ENCODE results near the gene POR. TPM values are rescaled to one million over a fixed set of nuclear protein-coding genes. Genes with fewer than 3 reads are reported as not detected.

Gene POR
- total RNA-seq, 2 experiments from 2014 or later: 22.8 to 25.2 TPM

DNA sequence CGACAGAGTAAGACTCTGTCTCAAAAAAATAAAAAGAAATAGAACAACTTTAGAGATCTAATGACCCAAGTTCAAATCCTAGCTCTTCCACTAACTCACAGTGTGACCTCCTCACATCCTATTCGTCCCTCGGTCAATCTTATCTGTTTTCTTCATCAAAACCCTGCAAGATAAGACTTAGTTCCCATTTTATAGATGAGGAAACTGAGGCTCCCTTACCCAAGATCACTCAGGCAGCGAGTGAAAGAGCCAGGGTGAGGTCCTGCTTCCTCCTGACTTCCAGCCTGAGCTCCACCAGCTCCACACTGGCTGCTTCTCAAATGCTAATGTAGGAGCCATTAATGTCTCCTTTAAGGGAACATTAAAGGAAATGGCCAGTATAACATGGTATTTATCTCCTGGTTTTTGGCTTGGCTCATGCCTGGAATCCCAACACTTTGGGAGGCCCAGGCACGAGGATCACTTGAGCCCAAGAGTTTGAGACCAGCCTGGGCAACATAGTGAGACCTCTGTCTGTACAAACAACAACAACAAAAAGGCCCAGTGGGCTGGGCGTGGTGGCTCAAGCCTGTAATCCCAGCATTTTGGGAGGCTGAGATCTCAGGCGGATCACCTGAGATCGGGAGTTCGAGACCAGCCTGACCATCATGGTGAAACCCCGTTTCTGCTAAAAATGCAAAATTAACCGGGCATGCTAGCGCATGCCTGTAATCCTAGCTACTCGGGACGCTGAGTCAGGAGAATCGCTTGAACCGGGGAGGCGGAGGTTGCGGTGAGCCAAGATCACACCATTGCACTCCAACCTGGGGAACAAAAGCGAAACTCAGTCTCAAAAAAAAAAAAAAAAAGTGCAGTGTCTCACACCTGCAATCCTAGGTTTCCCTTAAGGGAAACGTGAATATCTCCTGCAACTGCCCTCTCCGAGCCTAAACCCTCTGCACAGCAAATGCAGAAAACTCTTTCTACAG lies 39.6 kb upstream of the POR start:
- ChIA-PET CTCF (interaction anchor here (1.5 kb wide), 1 partner anchor 9 kb away, joined by 6 read pairs; no protein-coding TSS in a partner anchor), POLR2A (interaction anchor here (2.4 kb wide), 1 partner anchor 10 kb away, joined by 7 read pairs; no protein-coding TSS in a partner anchor)
- Mint-ChIP-seq H3K27ac (no peak overlapping the region), H3K9me3 (no peaks in the 10 kb centered on the region), H3K4me3 (no peak overlapping the region), H3K36me3 (ENCODE audit: low read depth) (peaks cover 8% of the 10 kb centered on the region), H3K4me1 (ENCODE audit: low read depth) (peaks cover 24% of the 10 kb centered on the region), H3K27me3 (no peaks in the 10 kb centered on the region)
- ATAC-seq (no peak), DNase-seq (no peak)
- TF ChIP-seq, protein P1, sequence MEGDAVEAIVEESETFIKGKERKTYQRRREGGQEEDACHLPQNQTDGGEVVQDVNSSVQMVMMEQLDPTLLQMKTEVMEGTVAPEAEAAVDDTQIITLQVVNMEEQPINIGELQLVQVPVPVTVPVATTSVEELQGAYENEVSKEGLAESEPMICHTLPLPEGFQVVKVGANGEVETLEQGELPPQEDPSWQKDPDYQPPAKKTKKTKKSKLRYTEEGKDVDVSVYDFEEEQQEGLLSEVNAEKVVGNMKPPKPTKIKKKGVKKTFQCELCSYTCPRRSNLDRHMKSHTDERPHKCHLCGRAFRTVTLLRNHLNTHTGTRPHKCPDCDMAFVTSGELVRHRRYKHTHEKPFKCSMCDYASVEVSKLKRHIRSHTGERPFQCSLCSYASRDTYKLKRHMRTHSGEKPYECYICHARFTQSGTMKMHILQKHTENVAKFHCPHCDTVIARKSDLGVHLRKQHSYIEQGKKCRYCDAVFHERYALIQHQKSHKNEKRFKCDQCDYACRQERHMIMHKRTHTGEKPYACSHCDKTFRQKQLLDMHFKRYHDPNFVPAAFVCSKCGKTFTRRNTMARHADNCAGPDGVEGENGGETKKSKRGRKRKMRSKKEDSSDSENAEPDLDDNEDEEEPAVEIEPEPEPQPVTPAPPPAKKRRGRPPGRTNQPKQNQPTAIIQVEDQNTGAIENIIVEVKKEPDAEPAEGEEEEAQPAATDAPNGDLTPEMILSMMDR (IDR thresholded peaks at IDR 0.05): no peak
- intact Hi-C loops (cut with micrococcal nuclease): no loop called here

DNA sequence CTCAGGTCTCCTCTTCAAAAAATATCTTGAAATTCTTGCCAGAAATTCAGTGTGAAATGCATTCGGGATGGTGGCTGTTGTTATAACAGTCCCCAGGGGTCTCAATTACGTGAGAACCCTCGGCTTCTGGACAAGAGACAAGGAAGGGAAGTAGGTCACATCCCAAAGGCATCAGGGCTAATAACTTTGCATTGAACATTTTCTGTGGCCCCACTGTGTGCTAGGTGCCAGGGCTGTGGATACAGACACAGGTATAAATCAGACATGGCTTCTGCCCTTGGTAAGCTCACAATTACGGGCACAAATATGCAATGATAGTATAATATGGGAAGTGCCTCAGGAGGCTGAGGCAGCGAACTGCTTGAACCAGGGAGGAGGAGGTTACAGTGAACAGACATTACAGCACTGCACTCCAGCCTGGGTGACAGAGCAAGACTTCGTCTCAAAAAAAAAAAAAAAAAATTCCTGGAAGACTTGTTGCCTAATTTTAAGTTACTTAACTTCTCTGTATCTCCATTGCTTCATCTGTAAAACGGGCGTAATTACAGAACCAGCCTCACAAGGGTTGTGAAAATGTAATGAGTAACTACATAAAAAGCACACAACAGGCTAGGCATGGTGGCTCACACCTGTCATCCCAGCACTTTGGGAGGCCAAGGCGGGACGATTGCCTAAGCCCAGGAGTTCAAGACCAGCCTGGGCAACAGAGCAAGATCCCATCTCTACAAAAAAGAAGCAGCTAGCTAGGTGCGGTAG lies 38.7 kb upstream of the POR start:
- no peak overlapping the region for H3K4me3 Mint-ChIP-seq
- ATAC-seq (no peak), DNase-seq (no peak)
- TF ChIP-seq, protein P1 (IDR thresholded peaks at IDR 0.05): no peak
- peaks cover 11% of the 10 kb centered on the region for H3K36me3 Mint-ChIP-seq (ENCODE audit: low read depth)
- no peaks in the 10 kb centered on the region for H3K27me3 Mint-ChIP-seq
- H3K9me3 Mint-ChIP-seq: no peaks in the 10 kb centered on the region
- intact Hi-C loops (cut with micrococcal nuclease): no loop called here
- POLR2A ChIA-PET: interaction anchor here (2.4 kb wide), 1 partner anchor 9 kb away, joined by 7 read pairs; no protein-coding TSS in a partner anchor
- H3K27ac Mint-ChIP-seq: no peak overlapping the region
- peaks cover 23% of the 10 kb centered on the region for H3K4me1 Mint-ChIP-seq (ENCODE audit: low read depth)
- CTCF ChIA-PET: interaction anchor here (0.8 to 1.5 kb wide), 2 partner anchors 10 to 144 kb away, joined by 4 to 6 read pairs; no protein-coding TSS in a partner anchor

DNA sequence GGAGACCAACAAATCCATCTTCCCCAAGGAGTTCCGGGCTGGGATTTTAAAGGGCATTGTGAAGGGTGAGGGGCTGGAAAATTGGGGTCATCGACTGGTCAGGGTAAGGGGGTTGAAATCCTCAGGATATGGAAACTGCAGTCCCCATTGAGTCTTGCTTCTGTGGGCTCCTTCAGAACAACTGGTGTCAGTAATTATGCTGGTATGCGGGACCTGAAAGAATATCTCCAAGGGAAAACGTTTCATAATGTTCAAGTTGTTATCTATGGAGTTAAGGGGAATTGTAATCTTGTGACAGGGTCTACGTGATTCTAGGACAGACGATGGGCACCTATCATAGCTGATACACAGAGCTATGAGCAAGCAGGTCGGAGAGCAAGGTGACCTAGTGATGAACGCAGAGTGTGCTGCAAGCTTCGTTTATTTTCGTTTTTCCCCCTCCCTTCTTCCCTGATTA lies 36.6 kb upstream of the POR start:
- intact Hi-C loops (cut with micrococcal nuclease): no loop called here
- POLR2A ChIA-PET: interaction anchor here (0.6 to 1.9 kb wide), 5 partner anchors 10 to 170 kb away, joined by 3 to 8 read pairs (median 3); partner anchors contain the start of genes MDH2 and STYXL1
- peak; percentile 53 for ATAC-seq

DNA sequence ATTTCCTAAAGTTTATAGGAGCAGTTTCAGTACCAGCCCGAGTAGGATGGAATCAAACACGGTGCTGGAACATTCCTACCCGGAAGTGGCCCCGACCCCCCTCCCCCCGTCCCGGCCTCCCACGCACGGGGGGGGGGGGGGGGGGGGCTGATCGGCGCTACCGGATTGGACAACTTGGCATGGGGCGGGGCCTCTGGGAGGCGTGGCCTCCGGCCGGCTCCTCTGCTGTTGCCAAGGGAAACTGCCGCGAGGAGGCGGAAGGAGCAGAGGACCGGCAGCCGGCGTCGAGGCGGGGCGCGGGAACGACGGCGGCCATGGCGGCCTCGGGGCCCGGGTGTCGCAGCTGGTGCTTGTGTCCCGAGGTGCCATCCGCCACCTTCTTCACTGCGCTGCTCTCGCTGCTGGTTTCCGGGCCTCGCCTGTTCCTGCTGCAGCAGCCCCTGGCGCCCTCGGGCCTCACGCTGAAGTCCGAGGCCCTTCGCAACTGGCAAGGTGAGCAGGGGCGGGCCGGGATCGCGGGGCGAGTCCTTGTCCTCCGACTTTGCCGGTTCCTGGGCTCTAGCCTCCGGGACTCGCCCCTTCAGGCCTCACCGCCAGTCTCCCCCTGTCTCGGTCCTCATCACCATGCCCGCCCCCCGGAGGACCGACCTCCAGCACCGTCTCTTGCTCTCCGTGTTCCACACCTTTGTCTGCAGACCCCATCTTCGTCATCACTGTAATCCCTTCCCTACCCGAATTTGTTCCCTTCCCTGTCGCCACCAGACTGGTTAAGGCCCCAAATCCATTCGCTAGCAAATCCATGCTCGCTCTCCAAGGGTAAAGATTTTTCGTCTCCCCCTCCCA lies 36.0 kb upstream of the POR start, which contains the start of gene RHBDD2:
Gene RHBDD2 (plus strand): TSS at position 266 of the 843 bp plus-strand sequence. CDS start 49 bp downstream, at position 315.
- H3K36me3 Mint-ChIP-seq (ENCODE audit: low read depth): peaks cover 26% of the 10 kb centered on the region
- H3K4me1 Mint-ChIP-seq (ENCODE audit: low read depth): peaks cover 26% of the 10 kb centered on the region
- DNase-seq: peak; percentile 97
- intact Hi-C loops (cut with micrococcal nuclease): no loop called here
- TF ChIP-seq, protein P1 (IDR thresholded peaks at IDR 0.05): no peak
- no peaks in the 10 kb centered on the region for H3K9me3 Mint-ChIP-seq
- no peaks in the 10 kb centered on the region for H3K27me3 Mint-ChIP-seq
- peak; percentile 98 for ATAC-seq
- ChIA-PET CTCF (interaction anchor here (2.3 kb wide), 1 partner anchor 10 kb away, joined by 5 read pairs; no protein-coding TSS in a partner anchor), POLR2A (interaction anchor here (1.0 to 1.9 kb wide), 4 partner anchors 9 to 169 kb away, joined by 3 to 8 read pairs (median 4); partner anchors contain the start of genes MDH2 and STYXL1)
- H3K4me3 Mint-ChIP-seq: peak within 1 kb of the TSS; percentile 92
- H3K27ac Mint-ChIP-seq: peak within 1 kb of the TSS; percentile 94

More for the DNA sequence above, 36.6 kb upstream of the POR start:
- TF ChIP-seq, protein P1 (IDR thresholded peaks at IDR 0.05): no peak
- Mint-ChIP-seq H3K36me3 (ENCODE audit: low read depth) (peaks cover 24% of the 10 kb centered on the region), H3K9me3 (no peaks in the 10 kb centered on the region), H3K27ac (peak overlapping the region; percentile 94), H3K4me3 (peak overlapping the region; percentile 92), H3K4me1 (ENCODE audit: low read depth) (peaks cover 26% of the 10 kb centered on the region), H3K27me3 (no peaks in the 10 kb centered on the region)
- CTCF ChIA-PET: interaction anchor here (1.1 to 2.3 kb wide), 2 partner anchors 9 to 142 kb away, joined by 5 to 7 read pairs; no protein-coding TSS in a partner anchor
- DNase-seq: no peak

Data from activated CD8-positive, alpha-beta T cell treated with anti-CD3 and anti-CD28 coated beads for 36 hours (primary cell).